B cell (primary cell): ENCODE results near the gene TTC14. TPM values are rescaled to one million over a fixed set of nuclear protein-coding genes. Genes with fewer than 3 reads are reported as not detected.

Experiments
- ATAC-seq: fragments of 200-7000 bp; cut with Tn5 transposase; one replicate; pipeline ENCODE4 v1.10.0; 2021; ENCODE audit warnings: low read depth, mild to moderate bottlenecking, moderate number of reproducible peaks, moderate library complexity
- CTCF ChIA-PET: fragments of 350-600 bp; sonication (Branson Sonifier 250); formaldehyde crosslinking; loops from one replicate; lab custom pipeline; 2021; ENCODE audit warnings: antibody characterized with exemption, inconsistent platforms; lab: Charles Lee
- POLR2A ChIA-PET: fragments of 350-600 bp; sonication (Branson Sonifier 250); formaldehyde crosslinking; loops from one replicate; lab custom pipeline; 2021; ENCODE audit warnings: antibody characterized with exemption; lab: Charles Lee
- DNase-seq: peaks from one replicate; pipeline ENCODE4 v3.0.0; 2013
- H2AFZ ChIP-seq: 2 replicates; pipeline ENCODE4 v1.6.1; 2012; ENCODE audit warnings: mild to moderate bottlenecking, low read depth, low read length; ENCODE audit not compliant: insufficient read depth, poor library complexity, severe bottlenecking
- H3K27ac ChIP-seq, 2 donors: 1 replicate in 1 of 2; 2 replicates in 1 of 2; pipeline ENCODE4 v1.5.1; 2012 to 2013; ENCODE audit warnings: low read length in 2 of 2, mild to moderate bottlenecking in 2 of 2, moderate library complexity in 1 of 2
- H3K27me3 ChIP-seq, 4 experiments: fragments of 200-600 bp in 1 of 4; sonication (generic) in 1 of 4; replicated peaks in 1 of 4; 1 replicate in 2 of 4; 2 replicates in 2 of 4; pipeline versions ENCODE4 v1.6.1 to v1.7.0; 2013 to 2016; ENCODE audit warnings: low read length in 3 of 4, mild to moderate bottlenecking in 2 of 4, mixed read lengths in 1 of 4, moderate library complexity in 1 of 4; ENCODE audit not compliant: insufficient read depth in 4 of 4, control insufficient read depth in 3 of 4; ENCODE audit errors: control extremely low read depth in 1 of 4
- H3K36me3 ChIP-seq, 2 experiments: replicated peaks in 1 of 2; 1 replicate in 1 of 2; 2 replicates in 1 of 2; pipeline versions ENCODE4 v1.6.1 to v1.7.1; 2013; ENCODE audit warnings: low read length in 1 of 2; ENCODE audit not compliant: insufficient read depth in 2 of 2, control insufficient read depth in 1 of 2; ENCODE audit errors: control extremely low read depth in 1 of 2, extremely low read depth in 1 of 2
- H3K4me1 ChIP-seq, 2 donors: fragments of 200-600 bp in 1 of 2; sonication (generic) in 1 of 2; 1 replicate in 1 of 2; 2 replicates in 1 of 2; pipeline versions ENCODE4 v1.5.1 to v1.6.1; 2013 to 2017; ENCODE audit warnings: low read length in 2 of 2; ENCODE audit not compliant: control insufficient read depth in 2 of 2, insufficient read depth in 2 of 2
- H3K4me2 ChIP-seq: replicated peaks from 2 replicates; pipeline ENCODE3; 2012; ENCODE audit warnings: mild to moderate bottlenecking, low read depth, low read length; ENCODE audit not compliant: poor library complexity, severe bottlenecking
- H3K4me3 ChIP-seq, 5 experiments: fragments of 200-600 bp in 1 of 5; sonication (generic) in 1 of 5; 1 replicate in 3 of 5; 2 replicates in 2 of 5; pipeline versions ENCODE4 v1.5.1 to v1.7.0; 2011 to 2016; ENCODE audit warnings: low read length in 4 of 5, mild to moderate bottlenecking in 4 of 5, low read depth in 2 of 5, control low read depth in 1 of 5, moderate library complexity in 1 of 5; ENCODE audit not compliant: insufficient read depth in 1 of 5; ENCODE audit errors: control extremely low read depth in 1 of 5, extremely low read depth in 1 of 5
- H3K79me2 ChIP-seq: fragments of 200-600 bp; sonication (generic); one replicate; pipeline ENCODE4 v1.6.0; 2016; ENCODE audit warnings: low read length; ENCODE audit not compliant: control insufficient read depth, insufficient read depth
- H3K9ac ChIP-seq: fragments of 200-600 bp; sonication (generic); 2 replicates; pipeline ENCODE4 v1.6.1; 2017; ENCODE audit warnings: mild to moderate bottlenecking, low read length, moderate library complexity
- H3K9me3 ChIP-seq, 3 donors: one replicate each; pipeline versions ENCODE4 v1.6.1 to v1.7.1; 2013; ENCODE audit warnings: low read length in 2 of 3; ENCODE audit not compliant: control insufficient read depth in 2 of 3, insufficient read depth in 1 of 3; ENCODE audit errors: control extremely low read depth in 1 of 3
- H4K20me1 ChIP-seq: 2 replicates; pipeline ENCODE4 v1.6.0; 2012; ENCODE audit warnings: mild to moderate bottlenecking, low read length; ENCODE audit not compliant: insufficient read depth, control insufficient read depth, poor library complexity, severe bottlenecking
- H3K27ac Mint-ChIP-seq: one replicate; pipeline ENCODE4 v1.8.0; 2021; ENCODE audit warnings: mixed read lengths
- H3K27me3 Mint-ChIP-seq: one replicate; pipeline ENCODE4 v1.8.0; 2021; ENCODE audit warnings: mixed read lengths
- H3K4me1 Mint-ChIP-seq: one replicate; pipeline ENCODE4 v1.8.0; 2021; ENCODE audit warnings: mixed read lengths
- H3K4me3 Mint-ChIP-seq: one replicate; pipeline ENCODE4 v1.8.0; 2021; ENCODE audit warnings: mixed read lengths
- H3K9me3 Mint-ChIP-seq: one replicate; pipeline ENCODE4 v1.8.0; 2022; ENCODE audit warnings: mixed read lengths; ENCODE audit not compliant: insufficient read depth
- CTCF ChIP-seq: fragments of 200-600 bp; IDR thresholded peaks from one replicate; pipeline ENCODE4 v1.8.0; 2022; ENCODE audit warnings: antibody characterized with exemption, mild to moderate bottlenecking
- EZH2 ChIP-seq: IDR thresholded peaks from 2 replicates; pipeline ENCODE4 v1.6.1; 2012; ENCODE audit warnings: borderline replicate concordance, low read depth, mild to moderate bottlenecking, moderate library complexity, low read length; ENCODE audit not compliant: insufficient read depth, poor library complexity, severe bottlenecking
- WGBS: methylation state at CpG from one replicate; pipeline ENCODE4 v1.1.5; 2013; ENCODE audit warnings: missing lambda C conversion rate; ENCODE audit not compliant: insufficient coverage; 5-methylcytosine and 5-hydroxymethylcytosine counted together
- intact Hi-C: fragments of 100-400 bp; cut with micrococcal nuclease; formaldehyde crosslinking; loops from one replicate; pipeline ENCODE4 v1.10.0; 2022
- polyA plus RNA-seq: library from polyadenylated mRNA; depleted of rRNA; stranded (reverse); fragments of >200 nt; gene quantifications from 2 replicates; pipeline ENCODE4 v1.2.3, GENCODE V29; 2012
- total RNA-seq, 2 donors: library from RNA; stranded (reverse); fragments of 120-200 nt in 1 of 2; gene quantifications; 1 replicate in 1 of 2; 2 replicates in 1 of 2; pipeline versions ENCODE4 v1.2.3 to v1.2.4, GENCODE V29; 2013 to 2022

Gene TTC14
- total and polyA plus RNA-seq, 2 donors (not counting 1 experiment from before 2014, with no cell fraction given), result 43.3 to 136 TPM

- H3K4me1 Mint-ChIP-seq, result no peaks in the 10 kb centered on the region
- POLR2A ChIA-PET, result no interaction called here
Measured at GRCh38 chr3:180631317-180631716, 29.4 kb downstream of the TTC14 start.

GRCh38 chr3:180633722-180634121 is 31.8 kb downstream of the TTC14 start:
- Mint-ChIP-seq H3K9me3 (no peaks in the 10 kb centered on the region), H3K4me1 (no peaks in the 10 kb centered on the region), H3K27ac (no peak overlapping the region), H3K27me3 (peaks cover 52% of the 10 kb centered on the region), H3K4me3 (no peak overlapping the region)
- TF ChIP-seq CTCF (no peak), EZH2 (no peak)
- no peak overlapping the region for H3K4me2 ChIP-seq
- no peaks in the 10 kb centered on the region for H3K9me3 ChIP-seq
- H3K9ac ChIP-seq, result no peak overlapping the region
- CTCF ChIA-PET, result no interaction called here
- no peak overlapping the region for H2AFZ ChIP-seq
- H3K4me3 ChIP-seq, result no peak overlapping the region
- H4K20me1 ChIP-seq, result no peaks in the 10 kb centered on the region
- POLR2A ChIA-PET, result no interaction called here
- peaks cover 0 to 9% (median 3%) of the 10 kb centered on the region in 4 experiments for H3K27me3 ChIP-seq
- H3K27ac ChIP-seq, result no peak overlapping the region
- WGBS, result 43% methylated on average over 2 of the region's 2 CpGs
- no peaks in the 10 kb centered on the region for H3K4me1 ChIP-seq
- H3K79me2 ChIP-seq, result no peaks in the 10 kb centered on the region
- no peaks in the 10 kb centered on the region for H3K36me3 ChIP-seq
- DNase-seq (no peak), ATAC-seq (no peak)
- intact Hi-C loops, result no loop called here

More at GRCh38 chr3:180631317-180631716, 29.4 kb downstream of the TTC14 start:
- Mint-ChIP-seq H3K27me3 (peaks cover 37% of the 10 kb centered on the region), H3K27ac (no peak overlapping the region), H3K4me3 (no peak overlapping the region), H3K9me3 (no peaks in the 10 kb centered on the region)
- Histone ChIP-seq H3K4me3 (no peak overlapping the region), H3K36me3 (no peaks in the 10 kb centered on the region), H3K4me1 (no peaks in the 10 kb centered on the region), H3K27me3 (peaks cover 0 to 9% (median 3%) of the 10 kb centered on the region in 4 experiments), H3K9me3 (no peaks in the 10 kb centered on the region), H3K79me2 (no peaks in the 10 kb centered on the region), H2AFZ (no peak overlapping the region), H4K20me1 (no peaks in the 10 kb centered on the region), H3K9ac (no peak overlapping the region), H3K4me2 (no peak overlapping the region), H3K27ac (no peak overlapping the region)
- ATAC-seq (no peak), DNase-seq (no peak)
- CTCF ChIA-PET, result no interaction called here
- no CpG with 5 or more reads among the region's 3 CpGs for WGBS
- intact Hi-C loops, result no loop called here
- no peak for TF ChIP-seq CTCF
